ENCODE data around the gene MT1E.

Gene MT1E

GRCh38 chr16:56628486-56629350 lies 3.1 kb downstream of the MT1E start:
- no peak for DNase-seq

DNA sequence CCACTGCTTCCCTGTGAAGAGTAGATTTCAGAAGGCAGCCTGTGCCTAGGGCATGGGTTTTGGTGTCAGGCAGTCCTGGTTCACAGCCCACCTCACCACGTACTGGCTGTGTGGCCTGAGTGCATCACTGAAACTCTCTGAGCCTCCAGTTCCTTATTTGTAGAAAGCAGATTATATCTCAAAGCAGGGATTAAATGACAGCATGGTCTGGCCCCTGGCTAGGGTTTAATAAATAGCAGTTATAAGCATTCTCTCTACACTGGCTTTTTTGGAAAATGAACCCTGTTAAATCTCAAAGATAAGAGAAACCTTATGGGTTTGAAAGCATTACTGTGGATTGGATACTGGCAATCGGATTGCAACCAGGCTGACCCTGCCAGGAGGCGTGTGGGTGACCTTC lies 4.0 kb downstream of the MT1E start:
- no peak for DNase-seq

DNA sequence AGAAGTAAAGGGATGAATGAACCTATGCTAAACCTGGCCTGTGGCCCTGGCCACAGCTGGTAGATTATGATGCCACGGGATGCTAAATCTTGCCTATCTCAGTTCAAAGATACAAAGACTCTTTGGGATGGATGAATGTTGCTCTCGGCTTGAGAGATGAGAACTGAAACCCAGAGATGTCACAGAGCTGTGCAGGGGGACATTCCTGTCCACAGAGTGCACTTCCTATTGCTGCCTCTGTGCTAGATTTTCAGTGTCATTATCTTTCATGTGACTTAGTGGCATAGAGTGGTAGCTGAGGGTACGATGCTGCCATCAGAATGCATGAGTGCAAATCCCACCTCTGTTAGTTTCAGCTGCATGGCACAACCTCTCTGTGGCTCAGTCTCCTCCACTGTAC lies 4.6 kb downstream of the MT1E start:
- DNase-seq: no peak

DNA sequence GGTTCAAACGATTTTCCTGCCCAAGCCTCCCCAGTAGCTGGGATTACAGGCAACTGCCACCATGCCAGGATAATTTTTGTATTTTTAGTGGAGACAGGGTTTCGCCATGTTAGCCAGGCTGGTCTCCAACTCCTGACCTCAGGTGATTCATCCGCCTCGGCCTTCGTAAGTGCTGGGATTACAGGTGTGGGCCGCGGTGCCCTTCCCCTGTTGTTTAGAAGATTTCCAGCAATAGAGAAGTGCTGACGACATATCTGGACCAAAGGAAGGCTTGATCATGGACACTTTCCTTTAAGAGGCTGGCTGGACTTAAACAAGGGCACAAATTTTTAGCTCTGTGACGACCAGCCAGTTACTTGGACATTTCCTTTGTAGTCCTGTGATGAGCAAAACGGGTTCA lies 5.6 kb downstream of the MT1E start:
- no peak for DNase-seq

- no peak for DNase-seq
Measured at GRCh38 chr16:56631832-56632155, 6.2 kb downstream of the MT1E start.

DNA sequence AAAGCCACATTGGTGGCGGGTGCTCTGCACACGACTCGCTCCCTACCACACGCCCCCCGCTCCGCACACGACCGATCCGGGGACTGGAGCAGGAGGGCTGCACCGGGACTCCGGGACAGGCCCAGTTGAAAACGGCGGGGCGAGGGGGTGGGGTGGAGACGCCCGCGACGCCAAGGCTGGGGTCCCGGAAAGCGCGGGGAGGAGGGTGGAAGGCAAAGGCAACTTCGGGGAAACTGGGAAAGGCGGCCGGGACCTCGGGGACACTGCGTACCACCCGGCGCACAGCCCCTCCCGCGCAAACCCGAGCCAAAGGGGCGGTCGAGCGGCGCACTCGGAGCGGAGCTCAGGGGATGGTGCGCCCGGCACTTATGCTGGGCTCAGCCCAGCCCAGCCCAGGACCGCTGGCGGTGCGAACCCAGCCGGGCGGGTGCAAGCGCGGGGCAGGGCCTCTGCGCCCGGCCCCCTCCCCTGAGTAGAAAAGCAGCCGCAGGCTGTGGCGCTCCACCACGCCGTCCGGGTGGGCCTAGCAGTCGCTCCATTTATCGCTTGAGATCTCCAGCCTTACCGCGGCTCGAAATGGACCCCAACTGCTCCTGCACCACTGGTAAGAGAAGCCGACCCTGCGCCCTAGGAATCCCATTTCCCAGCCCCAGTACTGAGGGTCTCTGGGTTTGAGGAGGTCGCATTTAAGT lies 6.7 kb downstream of the MT1E start, which contains the start of gene MT1M:
Gene MT1M (plus strand): TSS at position 504 of the 692 bp plus-strand sequence. CDS start 73 bp downstream, at position 577.
- no peak for DNase-seq

GRCh38 chr16:56632848-56633365 lies 7.3 kb downstream of the MT1E start:
- DNase-seq: no peak

- DNase-seq: no peak
Measured at GRCh38 chr16:56633535-56633934, 8.0 kb downstream of the MT1E start.

DNA sequence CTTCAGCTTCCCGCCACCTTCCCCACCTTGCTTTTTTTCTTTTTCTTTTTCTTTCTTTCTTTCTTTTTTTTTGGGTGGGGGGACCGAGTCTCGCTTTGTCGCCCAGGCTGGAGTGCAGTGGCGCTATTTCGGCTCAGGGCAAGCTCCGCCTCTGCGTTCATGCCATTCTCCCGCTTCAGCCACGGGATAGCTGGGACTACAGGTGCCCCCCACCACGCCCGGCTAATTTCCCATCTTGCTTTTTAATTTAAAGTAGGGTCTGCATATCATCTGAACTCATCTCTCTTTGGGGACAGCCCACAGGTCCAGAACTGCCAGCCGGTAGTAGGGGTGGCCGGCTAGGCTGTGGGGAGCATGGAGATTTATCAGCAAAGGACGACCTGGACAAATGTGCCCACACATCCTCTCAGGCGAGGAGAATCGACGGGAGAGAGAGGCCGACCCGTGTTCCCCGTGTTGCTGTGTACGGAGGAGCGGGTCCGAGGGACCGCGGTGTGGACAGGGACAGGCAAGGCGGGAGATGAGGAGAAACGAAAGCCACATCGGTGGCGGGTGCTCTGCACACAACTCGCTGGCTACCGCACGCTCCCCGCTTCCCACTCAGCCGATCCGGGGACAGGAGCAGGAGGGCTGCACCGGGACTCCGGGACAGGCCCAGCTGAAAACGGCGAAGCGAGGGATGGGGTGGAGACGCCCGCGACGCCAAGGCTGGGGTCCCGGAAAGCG lies 9.3 kb downstream of the MT1E start:
- no peak for DNase-seq

DNA sequence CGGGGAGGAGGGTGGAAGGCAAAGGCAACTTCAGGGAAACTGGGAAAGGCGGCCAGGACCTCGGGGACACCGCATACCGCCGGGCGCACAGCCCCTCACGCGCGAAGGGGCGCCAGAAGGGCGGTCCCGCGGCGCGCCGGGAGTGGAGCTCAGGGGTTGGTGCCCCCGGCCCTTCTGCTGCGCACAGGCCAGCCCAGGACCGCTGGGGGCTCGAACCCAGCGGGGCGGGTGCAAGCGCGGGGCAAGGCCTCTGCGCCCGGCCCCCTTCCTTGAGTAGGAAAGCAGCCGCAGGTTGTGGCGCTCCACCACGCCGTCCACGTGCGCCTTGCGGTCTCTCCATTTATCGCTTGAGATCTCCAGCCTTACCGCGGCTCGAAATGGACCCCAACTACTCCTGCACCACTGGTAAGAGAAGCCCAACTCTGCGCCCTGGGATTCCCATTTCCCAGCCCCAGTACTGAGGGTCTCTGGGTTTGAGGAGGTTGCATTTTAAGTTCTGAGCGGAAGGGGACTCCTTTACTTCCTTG lies 9.9 kb downstream of the MT1E start:
- no peak for DNase-seq

- no peak for DNase-seq
Measured at GRCh38 chr16:56636616-56637413, 11.2 kb downstream of the MT1E start.

- DNase-seq: no peak
Measured at GRCh38 chr16:56637814-56638750, 12.5 kb downstream of the MT1E start, which contains the start of gene MT1A. Gene MT1A (plus strand): TSS chr16:56638666. CDS start chr16:56638739, 73 bp downstream.

DNA sequence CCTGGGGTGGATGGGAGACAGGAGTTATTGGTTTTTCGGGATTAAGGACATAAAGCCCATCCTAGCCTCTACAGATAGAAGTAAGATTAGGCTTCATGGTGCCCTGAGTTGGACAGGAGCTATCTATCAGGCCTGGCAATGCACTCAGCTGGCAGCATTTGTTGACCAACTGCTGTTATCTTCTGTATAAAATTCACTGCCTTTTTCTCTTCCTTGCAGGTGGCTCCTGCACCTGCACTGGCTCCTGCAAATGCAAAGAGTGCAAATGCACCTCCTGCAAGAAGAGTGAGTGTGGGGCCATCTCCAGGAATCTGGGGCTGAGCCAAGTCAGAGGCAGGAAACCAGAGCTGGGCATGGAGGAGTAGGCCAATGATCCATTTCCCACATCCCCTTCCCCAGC lies 13.5 kb downstream of the MT1E start:
- DNase-seq: no peak

DNA sequence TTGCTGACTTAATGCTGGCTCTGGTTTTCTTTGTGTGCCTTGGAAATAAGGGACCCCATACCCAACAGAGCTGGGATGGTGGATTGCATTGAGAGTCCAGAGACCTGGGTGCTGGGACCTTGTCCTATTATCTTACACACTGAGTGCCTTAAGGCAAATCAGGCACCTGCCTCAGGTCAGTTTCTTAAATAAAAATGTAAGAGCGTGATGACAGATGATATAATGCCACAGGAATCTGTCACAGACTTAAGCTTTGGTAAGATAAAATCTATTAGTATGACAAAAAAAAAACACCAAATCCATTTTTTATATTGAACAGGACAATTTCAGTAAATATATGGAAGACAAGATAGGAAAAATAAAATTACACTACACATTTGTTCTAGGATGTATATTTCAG lies 14.5 kb downstream of the MT1E start:
- DNase-seq: no peak

GRCh38 chr16:56641166-56641565 lies 15.6 kb downstream of the MT1E start:
- no peak for DNase-seq

- peak; percentile 49 for DNase-seq
Measured at GRCh38 chr16:56643080-56643778, 17.6 kb downstream of the MT1E start.

DNA sequence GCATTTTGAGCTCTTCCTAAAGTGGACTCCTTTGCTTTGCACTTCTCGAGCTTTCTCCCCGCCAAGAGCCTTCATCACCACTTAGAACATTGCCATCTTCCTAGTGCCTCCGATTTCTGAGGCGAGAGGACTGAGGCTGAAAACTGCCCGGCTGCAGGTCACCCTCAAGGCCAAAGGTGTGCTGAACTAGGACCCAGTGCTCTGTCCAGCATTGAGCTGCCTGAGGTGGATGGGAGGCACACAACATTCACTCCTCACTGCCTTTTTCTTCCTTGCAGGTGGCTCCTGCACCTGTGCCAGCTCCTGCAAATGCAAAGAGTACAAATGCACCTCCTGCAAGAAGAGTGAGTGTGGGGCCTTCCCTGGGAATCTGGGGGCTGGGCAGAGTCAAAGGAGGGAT lies 18.3 kb downstream of the MT1E start:
- no peak for DNase-seq

- no peak for DNase-seq
Measured at GRCh38 chr16:56645311-56645710, 19.7 kb downstream of the MT1E start.

GRCh38 chr16:56645838-56646237 lies 20.3 kb downstream of the MT1E start:
- DNase-seq: no peak

DNA sequence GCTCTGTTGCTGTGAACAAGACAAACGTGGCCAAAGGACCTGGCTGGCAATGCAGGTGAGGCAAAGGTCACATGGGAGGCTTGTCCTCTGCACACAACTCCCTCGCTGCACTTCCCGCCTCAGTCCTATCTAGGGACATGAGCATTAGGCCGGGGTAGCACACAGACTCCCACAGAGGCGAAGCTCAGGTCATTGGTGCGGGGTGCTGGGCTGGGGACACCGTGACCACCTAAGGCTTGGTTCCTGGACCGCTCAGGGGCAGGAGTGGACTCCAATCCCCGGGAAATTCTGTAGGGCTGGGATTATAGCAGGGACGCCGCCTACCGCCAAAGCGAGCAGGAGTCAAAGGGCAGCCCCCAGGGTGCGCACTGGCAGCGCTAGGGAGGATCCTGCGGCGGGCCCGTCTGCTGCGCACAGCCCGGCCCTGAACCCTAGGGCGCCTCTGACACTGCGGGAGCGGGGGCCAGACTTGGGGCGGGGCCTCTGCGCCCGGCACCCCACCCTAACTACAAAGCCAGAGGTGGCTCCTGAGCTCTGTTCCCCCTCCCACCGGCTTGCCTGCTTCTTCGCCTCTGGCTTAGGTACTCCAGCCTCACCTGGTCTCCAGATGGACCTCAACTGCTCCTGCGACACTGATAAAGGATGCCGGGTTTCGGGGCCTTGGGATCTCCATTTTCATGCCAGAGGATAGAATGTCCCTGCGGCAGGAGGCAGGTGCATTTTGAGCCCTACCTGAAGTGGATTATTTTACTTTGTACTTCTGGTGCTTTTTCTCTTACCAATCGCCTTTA lies 22.3 kb downstream of the MT1E start:
- DNase-seq: no peak

Measured in activated T-cell treated with anti-CD3 and anti-CD28 coated beads for 4 hours (primary cell).